GM19463 (cell line): ENCODE measurements around the gene ATAD3C.
"Not testable (repeated sequence)": the region's sequence is repeated elsewhere in the genome, so short reads cannot be mapped to it uniquely, and the experiment has no call there.

Source experiments
- ATAC-seq: cut with Tn5 transposase; IDR thresholded peaks from one replicate; pipeline ENCODE4 v1.9.1; 2021; ENCODE audit warnings: mild to moderate bottlenecking, moderate library complexity; ENCODE audit not compliant: unreplicated experiment

ATAD3C gene

GRCh38 chr1:1494311-1494710 is 44.8 kb downstream of the ATAD3C start:
- ATAC-seq = not testable (repeated sequence)

GRCh38 chr1:1495461-1495975 is 46.0 kb downstream of the ATAD3C start:
- not testable (repeated sequence) for ATAC-seq

DNA sequence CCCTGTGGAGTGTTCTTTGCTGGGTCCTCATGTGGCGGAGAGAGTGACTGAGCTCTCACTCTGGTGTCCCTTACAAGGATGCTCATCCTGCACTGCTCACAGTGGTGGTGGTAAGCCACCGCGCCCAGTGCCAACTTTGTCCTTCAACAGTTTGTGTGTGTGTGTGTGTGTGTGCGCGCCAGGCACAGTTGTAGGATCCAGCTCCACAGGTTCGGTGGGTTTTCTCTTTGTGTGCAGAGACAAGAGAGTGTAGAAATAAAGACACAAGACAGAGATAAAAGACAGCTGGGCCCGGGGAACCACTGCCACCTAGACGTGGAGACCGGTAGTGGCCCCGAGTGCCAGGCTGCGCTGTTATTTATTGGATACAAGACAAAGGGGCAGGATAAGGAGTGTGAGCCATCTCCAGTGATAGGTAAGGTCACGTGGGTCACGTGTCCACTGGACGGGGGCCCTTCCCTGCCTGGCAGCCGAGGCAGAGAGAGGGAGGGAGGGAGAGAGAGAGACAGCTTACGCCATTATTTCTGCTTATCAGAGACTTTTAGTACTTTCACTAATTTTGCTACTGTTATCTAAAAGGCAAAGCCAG is 55.4 kb downstream of the ATAD3C start:
- not testable (repeated sequence) for ATAC-seq

DNA sequence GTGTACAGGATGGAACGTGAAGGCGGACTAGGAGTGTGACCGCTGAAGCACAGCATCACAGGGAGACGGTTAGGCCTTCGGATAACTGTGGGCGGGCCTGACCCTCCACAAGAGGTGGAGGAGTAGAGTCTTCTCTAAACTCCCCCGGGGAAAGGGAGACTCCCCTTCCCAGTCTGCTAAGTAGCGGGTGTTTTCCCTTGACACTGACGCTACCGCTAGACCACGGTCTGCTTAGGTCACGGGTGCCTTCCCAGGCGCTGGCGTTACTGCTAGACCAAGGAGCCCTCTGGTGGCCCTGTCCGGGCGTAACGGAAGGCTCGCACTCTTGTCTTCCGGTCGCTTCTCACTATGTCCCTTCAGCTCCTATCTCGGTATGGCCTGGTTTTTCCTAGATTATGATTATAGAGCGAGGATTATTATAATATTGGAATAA is 55.9 kb downstream of the ATAD3C start:
- ATAC-seq = not testable (repeated sequence)

GRCh38 chr1:1505801-1506200 is 56.3 kb downstream of the ATAD3C start:
- ATAC-seq = not testable (repeated sequence)

GRCh38 chr1:1507305-1507704 is 57.8 kb downstream of the ATAD3C start:
- no peak for ATAC-seq

GRCh38 chr1:1508775-1509464 is 59.4 kb downstream of the ATAD3C start:
- not testable (repeated sequence) for ATAC-seq

GRCh38 chr1:1509465-1509850 is 60.0 kb downstream of the ATAD3C start:
- not testable (repeated sequence) for ATAC-seq

- ATAC-seq = no peak
These were observed 61.5 kb downstream of the ATAD3C start for GRCh38 chr1:1510912-1511532.

DNA sequence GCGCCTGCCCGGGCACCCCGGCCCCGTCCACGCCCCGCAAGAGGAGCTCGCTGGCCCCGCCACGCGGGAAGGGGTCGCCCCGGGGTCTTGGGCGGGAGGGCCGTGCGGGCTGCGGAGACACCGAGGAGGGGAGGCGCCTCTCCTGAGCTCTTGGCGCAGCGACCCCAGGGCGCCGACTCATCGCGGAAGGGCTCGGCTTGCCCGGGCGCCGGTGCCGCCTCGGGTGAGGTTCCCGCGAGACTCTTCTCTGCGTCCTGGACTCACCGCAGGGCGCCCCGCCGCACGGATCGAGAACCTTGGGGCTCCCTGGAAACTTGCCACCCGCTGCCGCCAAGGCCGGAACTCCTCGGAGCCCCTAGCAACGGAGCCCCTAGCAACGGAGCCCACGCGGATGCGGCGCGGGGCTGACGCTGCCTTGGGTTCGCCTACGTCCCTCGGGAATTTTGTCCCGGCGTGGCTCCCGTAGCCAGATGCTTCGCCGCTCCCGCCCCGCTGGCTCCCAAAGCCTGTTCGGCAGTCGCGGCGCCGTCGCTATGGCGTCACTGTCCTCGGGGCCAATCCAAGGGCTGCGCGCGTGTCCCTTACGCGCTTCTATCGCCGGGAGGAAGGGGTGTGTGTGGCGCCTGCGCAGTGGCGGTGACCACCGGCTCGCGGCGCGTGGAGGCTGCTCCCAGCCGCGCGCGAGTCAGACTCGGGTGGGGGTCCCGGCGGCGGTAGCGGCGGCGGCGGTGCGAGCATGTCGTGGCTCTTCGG is 62.2 kb downstream of the ATAD3C start, which contains the start of gene ATAD3A:
Gene ATAD3A, plus strand, starts transcription at position 630 of the 753 bp plus-strand sequence. Its CDS starts 107 bp downstream, at position 737.
- ATAC-seq = peak; percentile 91

DNA sequence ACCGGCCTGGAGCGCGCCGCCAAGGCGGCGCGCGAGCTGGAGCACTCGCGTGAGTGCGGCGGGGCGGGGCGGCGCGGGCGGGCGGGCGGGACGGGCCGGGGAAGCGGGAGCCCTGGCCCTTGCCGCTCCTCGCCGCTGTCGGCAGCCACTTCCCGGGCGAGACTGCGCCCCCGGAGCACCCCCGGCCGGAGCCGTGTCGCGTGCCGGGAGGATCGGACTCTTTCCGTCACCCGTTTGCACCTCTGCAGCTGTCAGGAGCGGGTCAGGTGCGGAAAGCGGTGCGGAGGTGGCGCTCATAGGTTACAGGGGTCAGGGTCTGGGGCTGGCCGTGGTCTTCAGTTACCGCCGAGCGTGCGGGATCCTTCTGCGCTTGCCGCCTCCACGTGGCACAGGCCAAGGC is 62.9 kb downstream of the ATAD3C start:
- ATAC-seq = not testable (repeated sequence)

DNA sequence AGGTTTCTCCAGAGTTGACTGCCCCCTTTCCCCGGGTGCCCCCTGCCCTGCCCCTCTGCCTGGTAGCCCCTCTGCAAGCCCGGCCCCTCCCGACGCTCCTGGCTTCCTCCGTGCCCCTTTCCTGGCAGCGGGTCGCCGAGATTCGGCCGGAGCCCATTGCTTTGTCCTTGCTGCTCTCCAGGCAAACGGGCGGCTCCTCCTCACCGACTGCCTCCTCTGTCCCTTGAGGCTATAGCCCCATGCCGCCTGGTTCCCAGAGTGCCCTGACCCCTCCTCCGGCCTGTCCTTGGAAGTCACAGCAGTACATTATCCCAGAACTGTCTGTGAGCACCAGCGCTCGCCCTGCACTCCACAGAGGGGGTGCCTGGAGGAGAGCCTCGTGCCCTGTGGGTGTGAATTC is 64.2 kb downstream of the ATAD3C start:
- ATAC-seq = not testable (repeated sequence)

GRCh38 chr1:1514376-1514775 is 64.9 kb downstream of the ATAD3C start:
- ATAC-seq = not testable (repeated sequence)

GRCh38 chr1:1516923-1517322 is 67.4 kb downstream of the ATAD3C start:
- not testable (repeated sequence) for ATAC-seq

DNA sequence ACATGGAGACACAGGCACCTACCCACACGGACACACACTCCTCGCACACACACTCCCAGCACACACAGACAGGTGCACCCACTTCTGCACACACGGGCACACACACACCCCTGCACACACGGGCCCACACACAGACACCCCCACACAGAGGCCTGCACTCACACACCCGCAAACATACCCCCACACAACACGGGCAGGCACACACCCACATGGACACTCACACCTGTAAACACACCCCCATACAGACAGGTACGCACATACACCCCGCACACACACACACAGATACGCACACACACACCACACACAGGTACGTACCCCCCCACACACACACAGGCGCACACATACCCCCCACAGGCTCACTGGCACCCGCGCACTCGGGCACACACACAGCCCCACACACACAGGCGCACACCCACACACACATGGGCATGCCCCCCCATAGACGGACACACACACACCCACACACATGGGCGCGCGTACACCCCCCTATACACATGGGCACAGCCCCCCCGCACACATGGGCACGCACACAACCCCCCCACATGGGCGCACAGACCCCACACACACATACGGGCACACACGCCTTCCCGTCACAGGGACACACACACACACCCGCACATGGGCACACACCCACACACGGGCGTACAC is 68.6 kb downstream of the ATAD3C start:
- ATAC-seq = no peak

GRCh38 chr1:1518621-1519007 is 69.1 kb downstream of the ATAD3C start:
- not testable (repeated sequence) for ATAC-seq
